Measurements from ENCODE around the gene KIAA1191. TPM values are rescaled to one million over a fixed set of nuclear protein-coding genes. Genes with fewer than 3 reads are reported as not detected.
A peak's percentile ranks its signal among the peaks of the same experiment; 100 is the strongest.

KIAA1191 gene
- total RNA-seq, 2 donors from 2014 or later: 135 to 172 TPM

DNA sequence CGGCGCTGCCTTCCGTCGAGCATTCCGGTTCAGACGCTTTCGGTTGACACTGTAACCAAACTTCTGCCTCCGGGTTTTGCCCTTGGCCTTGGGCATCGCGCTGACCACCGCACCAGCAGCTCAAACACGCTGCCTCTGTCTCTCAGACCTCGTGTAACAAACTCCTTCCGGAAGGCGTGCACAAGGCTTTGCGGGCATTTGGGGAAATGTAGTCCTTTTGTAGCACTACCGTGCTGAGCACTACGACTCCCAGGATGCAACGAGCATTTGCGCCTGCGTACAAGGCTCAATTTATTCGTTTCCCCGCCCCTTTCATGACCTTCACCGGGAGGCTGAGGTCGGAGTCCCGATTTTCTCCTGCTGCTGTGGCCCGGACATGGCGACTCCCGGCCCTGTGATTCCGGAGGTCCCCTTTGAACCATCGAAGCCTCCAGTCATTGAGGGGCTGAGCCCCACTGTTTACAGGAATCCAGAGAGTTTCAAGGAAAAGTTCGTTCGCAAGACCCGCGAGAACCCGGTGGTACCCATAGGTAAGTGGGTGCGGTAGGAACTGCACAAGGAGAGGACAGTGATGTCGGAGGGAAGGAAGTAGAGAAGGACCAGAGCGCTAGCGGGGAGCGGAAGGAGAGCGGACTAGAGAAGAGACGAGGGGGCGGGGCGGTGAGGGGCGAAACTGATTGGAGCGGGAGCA, 27.0 kb upstream of the KIAA1191 start, which contains the start of the genes HIGD2A and NOP16:
Gene HIGD2A (plus strand): TSS at position 308 of the 691 bp plus-strand sequence. CDS start 69 bp downstream, at position 377.
Gene NOP16 (minus strand): TSS at position 155 of the 691 bp plus-strand sequence. CDS start 59 bp downstream, at position 96.
- Histone ChIP-seq H3K4me3 (ENCODE audit: low read length) (peak within 1 kb of the TSS; percentile 99), H3K27me3 (ENCODE audit: control insufficient read depth, insufficient read depth, low read length, poor library complexity, severe bottlenecking) (no peaks in the 10 kb centered on the region), H3K9me3 (ENCODE audit: control insufficient read depth, low read length) (no peaks in the 10 kb centered on the region), H3K4me1 (ENCODE audit: control insufficient read depth, insufficient read depth, low read length) (peaks cover 6% of the 10 kb centered on the region), H3K27ac (ENCODE audit: low read depth, low read length) (peak within 1 kb of the TSS; percentile 92), H3K9ac (ENCODE audit: extremely low read depth, low read length, poor library complexity, severe bottlenecking) (peak within 1 kb of the TSS; percentile 91), H3K36me3 (ENCODE audit: control insufficient read depth, insufficient read depth, low read length) (peaks cover 64% of the 10 kb centered on the region)
- no peaks in the 10 kb centered on the region for H3K27me3 Mint-ChIP-seq (ENCODE audit: insufficient read depth)
- peak; percentile 99 for DNase-seq
- peaks cover 35% of the 10 kb centered on the region for H3K36me3 Mint-ChIP-seq (ENCODE audit: low read depth)
- no peaks in the 10 kb centered on the region for H3K9me3 Mint-ChIP-seq
- peak within 1 kb of the TSS; percentile 100 for H3K27ac Mint-ChIP-seq
- H3K4me1 Mint-ChIP-seq: peaks cover 12% of the 10 kb centered on the region
- peak within 1 kb of the TSS; percentile 87 for H3K4me3 Mint-ChIP-seq
- 0% methylated on average over 38 to 47 of the region's 47 CpGs for WGBS, 2 experiments (ENCODE audit: insufficient coverage in 1 of 2, insufficient read length in 1 of 2)
- TF ChIP-seq, protein P1, sequence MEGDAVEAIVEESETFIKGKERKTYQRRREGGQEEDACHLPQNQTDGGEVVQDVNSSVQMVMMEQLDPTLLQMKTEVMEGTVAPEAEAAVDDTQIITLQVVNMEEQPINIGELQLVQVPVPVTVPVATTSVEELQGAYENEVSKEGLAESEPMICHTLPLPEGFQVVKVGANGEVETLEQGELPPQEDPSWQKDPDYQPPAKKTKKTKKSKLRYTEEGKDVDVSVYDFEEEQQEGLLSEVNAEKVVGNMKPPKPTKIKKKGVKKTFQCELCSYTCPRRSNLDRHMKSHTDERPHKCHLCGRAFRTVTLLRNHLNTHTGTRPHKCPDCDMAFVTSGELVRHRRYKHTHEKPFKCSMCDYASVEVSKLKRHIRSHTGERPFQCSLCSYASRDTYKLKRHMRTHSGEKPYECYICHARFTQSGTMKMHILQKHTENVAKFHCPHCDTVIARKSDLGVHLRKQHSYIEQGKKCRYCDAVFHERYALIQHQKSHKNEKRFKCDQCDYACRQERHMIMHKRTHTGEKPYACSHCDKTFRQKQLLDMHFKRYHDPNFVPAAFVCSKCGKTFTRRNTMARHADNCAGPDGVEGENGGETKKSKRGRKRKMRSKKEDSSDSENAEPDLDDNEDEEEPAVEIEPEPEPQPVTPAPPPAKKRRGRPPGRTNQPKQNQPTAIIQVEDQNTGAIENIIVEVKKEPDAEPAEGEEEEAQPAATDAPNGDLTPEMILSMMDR (conservative IDR thresholded peaks at IDR 0.05): no peak

DNA sequence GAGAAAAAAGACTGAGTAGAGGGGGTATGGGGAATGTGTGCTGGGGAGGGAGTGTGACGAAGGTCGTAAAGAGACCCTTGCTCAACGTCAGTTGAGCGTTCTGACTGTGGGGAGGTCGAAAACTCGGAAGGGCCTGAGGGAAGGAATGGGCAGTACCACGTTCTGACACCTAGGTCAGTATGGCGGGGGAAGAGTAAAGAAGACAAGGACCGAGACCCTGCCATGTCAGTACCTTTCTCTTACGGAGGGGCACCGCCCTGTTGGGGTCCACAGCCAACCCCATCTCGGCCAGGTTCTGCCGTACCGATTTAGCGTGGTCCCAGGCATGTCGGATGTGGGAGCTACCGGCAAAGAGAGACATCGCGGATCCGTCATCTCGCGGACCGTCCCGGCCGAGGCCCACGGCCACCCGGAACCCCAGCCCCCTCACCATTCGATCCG, 26.5 kb upstream of the KIAA1191 start:
- Mint-ChIP-seq H3K4me3 (peak overlapping the region; percentile 87), H3K9me3 (no peaks in the 10 kb centered on the region), H3K4me1 (peaks cover 12% of the 10 kb centered on the region), H3K27ac (peak overlapping the region; percentile 100), H3K27me3 (ENCODE audit: insufficient read depth) (no peaks in the 10 kb centered on the region), H3K36me3 (ENCODE audit: low read depth) (peaks cover 32% of the 10 kb centered on the region)
- H3K27me3 ChIP-seq (ENCODE audit: control insufficient read depth, insufficient read depth, low read length, poor library complexity, severe bottlenecking): no peaks in the 10 kb centered on the region
- H3K27ac ChIP-seq (ENCODE audit: low read depth, low read length): no peak overlapping the region
- 0 to 1% methylated on average over 24 to 29 of the region's 29 CpGs for WGBS, 2 experiments (ENCODE audit: insufficient coverage in 1 of 2, insufficient read length in 1 of 2)
- TF ChIP-seq, protein P1 (conservative IDR thresholded peaks at IDR 0.05): no peak
- peak overlapping the region; percentile 99 for H3K4me3 ChIP-seq (ENCODE audit: low read length)
- peak; percentile 68 for DNase-seq
- peak overlapping the region; percentile 91 for H3K9ac ChIP-seq (ENCODE audit: extremely low read depth, low read length, poor library complexity, severe bottlenecking)
- H3K4me1 ChIP-seq (ENCODE audit: control insufficient read depth, insufficient read depth, low read length): peaks cover 6% of the 10 kb centered on the region
- peaks cover 64% of the 10 kb centered on the region for H3K36me3 ChIP-seq (ENCODE audit: control insufficient read depth, insufficient read depth, low read length)
- H3K9me3 ChIP-seq (ENCODE audit: control insufficient read depth, low read length): no peaks in the 10 kb centered on the region

DNA sequence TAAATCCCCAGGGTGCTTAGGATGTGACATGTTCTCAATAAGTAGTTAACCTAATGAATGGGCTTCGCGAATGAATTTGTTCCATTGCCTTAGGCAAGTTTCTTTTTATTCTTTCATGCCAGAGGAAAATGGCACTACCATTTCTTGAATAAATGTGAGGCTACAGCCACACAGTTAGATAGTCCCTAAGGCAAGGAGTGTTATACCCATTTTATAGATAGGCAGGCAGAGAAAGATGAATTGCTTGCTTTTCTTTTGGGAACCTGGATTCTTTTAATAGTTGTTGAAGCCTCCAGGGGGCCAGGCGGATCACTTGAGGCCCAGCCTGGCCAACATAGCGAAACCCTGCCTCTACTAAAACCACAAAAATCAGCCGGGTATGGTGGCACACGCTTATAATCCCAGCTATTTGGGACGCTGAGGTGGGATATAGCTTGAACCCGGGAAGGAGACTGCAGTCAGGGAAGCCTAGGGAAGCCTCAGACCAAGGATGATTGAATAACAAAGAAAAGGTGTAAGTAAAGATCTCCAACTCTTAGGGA, 25.9 kb upstream of the KIAA1191 start:
- WGBS, 2 experiments (ENCODE audit: insufficient coverage in 1 of 2, insufficient read length in 1 of 2): 32 to 41% methylated on average over 8 of the region's 8 CpGs
- Histone ChIP-seq H3K9ac (ENCODE audit: extremely low read depth, low read length, poor library complexity, severe bottlenecking) (peak overlapping the region; percentile 91), H3K27ac (ENCODE audit: low read depth, low read length) (no peak overlapping the region), H3K27me3 (ENCODE audit: control insufficient read depth, insufficient read depth, low read length, poor library complexity, severe bottlenecking) (no peaks in the 10 kb centered on the region), H3K9me3 (ENCODE audit: control insufficient read depth, low read length) (no peaks in the 10 kb centered on the region), H3K4me3 (ENCODE audit: low read length) (peak overlapping the region; percentile 99), H3K4me1 (ENCODE audit: control insufficient read depth, insufficient read depth, low read length) (peaks cover 6% of the 10 kb centered on the region), H3K36me3 (ENCODE audit: control insufficient read depth, insufficient read depth, low read length) (peaks cover 61% of the 10 kb centered on the region)
- Mint-ChIP-seq H3K36me3 (ENCODE audit: low read depth) (peaks cover 34% of the 10 kb centered on the region), H3K4me1 (peaks cover 12% of the 10 kb centered on the region), H3K9me3 (no peaks in the 10 kb centered on the region), H3K27ac (peak overlapping the region; percentile 100), H3K27me3 (ENCODE audit: insufficient read depth) (no peaks in the 10 kb centered on the region), H3K4me3 (peak overlapping the region; percentile 87)
- TF ChIP-seq, protein P1 (conservative IDR thresholded peaks at IDR 0.05): no peak
- no peak for DNase-seq

All from endodermal cell (in vitro differentiated cells).